Trophoblast cell (in vitro differentiated cells and primary cell): ENCODE measurements around the gene ITFG1.
"Not testable (repeated sequence)": the region's sequence is repeated elsewhere in the genome, so short reads cannot be mapped to it uniquely, and the experiment has no call there.

Source experiments
- DNase-seq, 2 donors: peaks; one replicate each; pipeline ENCODE4 v3.0.0-alpha.2; 2016
- H2AFZ ChIP-seq: 2 replicates; pipeline ENCODE4 v1.6.1; 2013; ENCODE audit warnings: low read length, moderate library complexity, mild to moderate bottlenecking; ENCODE audit not compliant: insufficient read depth, poor library complexity
- H2AK5ac ChIP-seq: 2 replicates; pipeline ENCODE4 v1.6.1; 2013; ENCODE audit warnings: mild to moderate bottlenecking, low read length
- H2BK120ac ChIP-seq: 2 replicates; pipeline ENCODE4 v1.6.1; 2013; ENCODE audit warnings: low read length, mild to moderate bottlenecking, moderate library complexity; ENCODE audit not compliant: insufficient read depth, poor library complexity
- H2BK12ac ChIP-seq: 2 replicates; pipeline ENCODE4 v1.6.1; 2013; ENCODE audit warnings: mild to moderate bottlenecking, low read length, moderate library complexity
- H2BK5ac ChIP-seq: 2 replicates; pipeline ENCODE4 v1.6.1; 2013; ENCODE audit warnings: low read length, low read depth, moderate library complexity, mild to moderate bottlenecking; ENCODE audit not compliant: poor library complexity
- H3K14ac ChIP-seq: 2 replicates; pipeline ENCODE4 v1.6.1; 2013; ENCODE audit warnings: mild to moderate bottlenecking, low read length
- H3K18ac ChIP-seq: 2 replicates; pipeline ENCODE4 v1.6.1; 2013; ENCODE audit warnings: mild to moderate bottlenecking, low read length
- H3K23ac ChIP-seq: 2 replicates; pipeline ENCODE4 v1.6.1; 2013; ENCODE audit warnings: low read length
- H3K27ac ChIP-seq: 2 replicates; pipeline ENCODE4 v1.5.1; 2013; ENCODE audit warnings: low read depth, mild to moderate bottlenecking, inconsistent platforms, low read length, moderate library complexity
- H3K27me3 ChIP-seq: 2 replicates; pipeline ENCODE4 v1.6.1; 2013; ENCODE audit warnings: inconsistent platforms, mild to moderate bottlenecking, low read length, moderate library complexity; ENCODE audit not compliant: insufficient read depth
- H3K36me3 ChIP-seq, 2 experiments: 1 replicate in 1 of 2; 2 replicates in 1 of 2; pipeline ENCODE4 v1.6.1; 2013; ENCODE audit warnings: low read length in 2 of 2, mild to moderate bottlenecking in 2 of 2, moderate library complexity in 1 of 2; ENCODE audit not compliant: insufficient read depth in 2 of 2, control insufficient read depth in 1 of 2
- H3K4ac ChIP-seq: 2 replicates; pipeline ENCODE4 v1.6.1; 2013; ENCODE audit warnings: low read depth, mild to moderate bottlenecking, low read length, moderate library complexity
- H3K4me1 ChIP-seq, 2 experiments: 1 replicate in 1 of 2; 2 replicates in 1 of 2; pipeline ENCODE4 v1.6.1; 2013; ENCODE audit warnings: low read length in 2 of 2, mild to moderate bottlenecking in 2 of 2, moderate library complexity in 1 of 2; ENCODE audit not compliant: insufficient read depth in 2 of 2, control insufficient read depth in 1 of 2
- H3K4me2 ChIP-seq: 2 replicates; pipeline ENCODE4 v1.6.1; 2013; ENCODE audit warnings: inconsistent platforms, mild to moderate bottlenecking, low read length, moderate library complexity
- H3K4me3 ChIP-seq: 2 replicates; pipeline ENCODE4 v1.5.1; 2013; ENCODE audit warnings: mild to moderate bottlenecking, low read depth, low read length, inconsistent platforms
- H3K79me1 ChIP-seq: one replicate; pipeline ENCODE4 v1.6.1; 2013; ENCODE audit warnings: low read length
- H3K79me2 ChIP-seq: 2 replicates; pipeline ENCODE4 v1.6.1; 2013; ENCODE audit warnings: low read length, mild to moderate bottlenecking; ENCODE audit not compliant: control insufficient read depth, insufficient read depth, poor library complexity
- H3K9ac ChIP-seq: 2 replicates; pipeline ENCODE4 v1.6.1; 2013; ENCODE audit warnings: mild to moderate bottlenecking, low read length
- H3K9me3 ChIP-seq: 2 replicates; pipeline ENCODE4 v1.6.1; 2013; ENCODE audit warnings: low read depth, mild to moderate bottlenecking, control low read depth, inconsistent platforms, low read length; ENCODE audit not compliant: insufficient read depth
- H4K12ac ChIP-seq: 2 replicates; pipeline ENCODE4 v1.6.1; 2013; ENCODE audit warnings: low read depth, mild to moderate bottlenecking, low read length, moderate library complexity
- H4K8ac ChIP-seq: 2 replicates; pipeline ENCODE4 v1.6.1; 2013; ENCODE audit warnings: low read depth, mild to moderate bottlenecking, low read length, moderate library complexity
- H4K91ac ChIP-seq: one replicate; pipeline ENCODE4 v1.6.1; 2013; ENCODE audit warnings: low read depth, mild to moderate bottlenecking, low read length, moderate library complexity
- WGBS: extraction: QIAGEN DNeasy Blood & Tissue Kit; methylation state at CpG from one replicate; pipeline ENCODE4 v1.1.7; 2013; ENCODE audit warnings: missing lambda C conversion rate; ENCODE audit not compliant: insufficient read length, insufficient coverage; ENCODE audit errors: extremely low coverage; 5-methylcytosine and 5-hydroxymethylcytosine counted together

Gene ITFG1

DNA sequence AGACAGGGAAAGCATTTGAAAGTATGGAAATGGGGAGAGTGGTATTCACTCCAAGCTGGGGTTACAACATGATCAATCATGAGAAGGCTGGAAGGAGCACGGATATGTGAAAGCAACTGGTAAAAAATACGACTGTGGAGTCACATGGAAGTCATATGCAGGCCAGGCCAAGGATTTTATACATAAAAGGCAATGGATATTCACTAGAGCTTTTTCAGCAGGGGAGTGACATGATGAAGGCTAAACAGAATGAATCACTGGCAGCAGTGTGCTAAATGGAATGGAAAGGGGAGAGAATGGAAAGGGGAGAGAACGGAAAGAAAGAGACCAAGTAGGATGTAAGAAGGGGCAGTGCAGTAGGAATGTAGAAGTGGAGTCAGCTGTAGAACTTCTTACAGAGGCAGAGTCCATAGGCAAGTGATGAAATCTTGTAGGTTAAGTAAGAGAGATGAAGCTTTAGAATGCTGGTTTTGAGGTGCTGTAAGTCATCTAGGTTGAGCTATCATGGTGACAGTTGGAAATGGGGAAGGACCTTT is 304.1 kb downstream of the ITFG1 start:
- Histone ChIP-seq H3K79me2 (no peaks in the 10 kb centered on the region), H3K9me3 (no peaks in the 10 kb centered on the region), H3K18ac (no peak overlapping the region), H3K9ac (no peak overlapping the region), H3K79me1 (no peaks in the 10 kb centered on the region), H2BK5ac (no peak overlapping the region), H2AK5ac (no peak overlapping the region), H3K27ac (no peak overlapping the region), H3K36me3 (peaks cover 2 to 3% of the 10 kb centered on the region in 2 experiments), H2AFZ (no peak overlapping the region), H4K8ac (no peak overlapping the region), H3K4me3 (no peak overlapping the region), H2BK120ac (no peak overlapping the region), H3K4me2 (no peak overlapping the region), H3K4me1 (no peaks in the 10 kb centered on the region), H3K4ac (no peak overlapping the region), H4K91ac (no peak overlapping the region), H3K14ac (no peak overlapping the region), H4K12ac (no peak overlapping the region), H2BK12ac (no peak overlapping the region), H3K23ac (no peak overlapping the region), H3K27me3 (no peaks in the 10 kb centered on the region)
- DNase-seq = no peak
- WGBS = no CpG with 5 or more reads among the region's 3 CpGs

GRCh38 chr16:47152501-47152900 is 308.4 kb downstream of the ITFG1 start:
- H4K12ac ChIP-seq, H3K14ac ChIP-seq, H3K9ac ChIP-seq, DNase-seq, H4K8ac ChIP-seq, H3K4ac ChIP-seq, H4K91ac ChIP-seq, H2BK5ac ChIP-seq, H3K4me3 ChIP-seq, H3K23ac ChIP-seq, H3K18ac ChIP-seq, H3K4me1 ChIP-seq, H2AFZ ChIP-seq, H2BK120ac ChIP-seq, H3K27ac ChIP-seq, H3K79me2 ChIP-seq, H3K4me2 ChIP-seq, H2BK12ac ChIP-seq, H3K36me3 ChIP-seq, H2AK5ac ChIP-seq, H3K27me3 ChIP-seq, H3K9me3 ChIP-seq, H3K79me1 ChIP-seq: not testable (repeated sequence)
- no CpG with 5 or more reads among the region's 9 CpGs for WGBS

GRCh38 chr16:47150067-47150466 is 310.8 kb downstream of the ITFG1 start:
- Histone ChIP-seq H3K4ac (no peak overlapping the region), H3K27me3 (no peaks in the 10 kb centered on the region), H3K4me2 (no peak overlapping the region), H3K4me3 (no peak overlapping the region), H2BK5ac (no peak overlapping the region), H4K91ac (no peak overlapping the region), H3K14ac (no peak overlapping the region), H3K4me1 (no peaks in the 10 kb centered on the region), H3K79me2 (no peaks in the 10 kb centered on the region), H3K23ac (no peak overlapping the region), H2BK12ac (no peak overlapping the region), H3K18ac (no peak overlapping the region), H4K12ac (no peak overlapping the region), H3K9me3 (peaks cover 2% of the 10 kb centered on the region), H3K36me3 (peaks cover 2 to 3% of the 10 kb centered on the region in 2 experiments), H2AK5ac (no peak overlapping the region), H4K8ac (no peak overlapping the region), H2AFZ (no peak overlapping the region), H3K9ac (no peak overlapping the region), H3K27ac (no peak overlapping the region), H3K79me1 (no peaks in the 10 kb centered on the region), H2BK120ac (no peak overlapping the region)
- WGBS = no CpG with 5 or more reads among the region's 3 CpGs
- no peak for DNase-seq

GRCh38 chr16:47144559-47144877 is 316.3 kb downstream of the ITFG1 start:
- Histone ChIP-seq H3K4ac (no peak overlapping the region), H3K4me1 (peaks cover 0 to 5% of the 10 kb centered on the region in 2 experiments), H3K9ac (no peak overlapping the region), H2BK12ac (no peak overlapping the region), H2AK5ac (no peak overlapping the region), H3K27ac (no peak overlapping the region), H2BK120ac (no peak overlapping the region), H2BK5ac (no peak overlapping the region), H3K79me1 (no peaks in the 10 kb centered on the region), H3K4me3 (no peak overlapping the region), H3K79me2 (no peaks in the 10 kb centered on the region), H3K36me3 (no peaks in the 10 kb centered on the region), H3K9me3 (no peaks in the 10 kb centered on the region), H3K4me2 (peak overlapping the region; percentile 93), H2AFZ (no peak overlapping the region), H3K14ac (no peak overlapping the region), H3K23ac (no peak overlapping the region), H3K27me3 (peaks cover 13% of the 10 kb centered on the region), H4K91ac (no peak overlapping the region), H4K8ac (no peak overlapping the region), H4K12ac (no peak overlapping the region), H3K18ac (no peak overlapping the region)
- no CpG with 5 or more reads among the region's 10 CpGs for WGBS
- no peak for DNase-seq
